Subcutaneous abdominal adipose tissue (tissue), 5 donors: ENCODE results near the gene MRGPRX2.

ENCODE experiments used
- H3K27ac ChIP-seq: one replicate; pipeline ENCODE4 v1.7.0; 2013; ENCODE audit warnings: low read depth, mild to moderate bottlenecking, inconsistent platforms, low read length, moderate library complexity
- H3K27me3 ChIP-seq, 5 donors: one replicate each; pipeline ENCODE4 v1.7.0; 2013; ENCODE audit warnings: low read length in 5 of 5, inconsistent platforms in 1 of 5; ENCODE audit not compliant: control insufficient read depth in 5 of 5, insufficient read depth in 4 of 5
- H3K36me3 ChIP-seq, 5 donors: one replicate each; pipeline ENCODE4 v1.7.0; 2013; ENCODE audit warnings: low read length in 5 of 5; ENCODE audit not compliant: control insufficient read depth in 5 of 5, insufficient read depth in 5 of 5
- H3K4me1 ChIP-seq, 5 donors: one replicate each; pipeline ENCODE4 v1.7.0; 2013; ENCODE audit warnings: low read length in 5 of 5, mild to moderate bottlenecking in 3 of 5, moderate library complexity in 1 of 5; ENCODE audit not compliant: control insufficient read depth in 5 of 5, insufficient read depth in 5 of 5
- H3K4me3 ChIP-seq, 5 donors: one replicate each; pipeline ENCODE4 v1.7.0; 2013; ENCODE audit warnings: low read length in 5 of 5, low read depth in 1 of 5
- H3K9ac ChIP-seq, 5 donors: one replicate each; pipeline ENCODE4 v1.7.0; 2013; ENCODE audit warnings: low read length in 5 of 5, mild to moderate bottlenecking in 4 of 5, moderate library complexity in 3 of 5
- H3K9me3 ChIP-seq, 5 donors: one replicate each; pipeline ENCODE4 v1.7.0; 2013; ENCODE audit warnings: low read length in 5 of 5; ENCODE audit not compliant: control insufficient read depth in 5 of 5
- donor health status: healthy.
- donor health status: healthy.
- donor health status: healthy.
- donor health status: healthy.
- donor health status: healthy.

The MRGPRX2 gene

GRCh38 chr11:19013181-19013857, 47.2 kb downstream of the MRGPRX2 start:
- no peaks in the 10 kb centered on the region for H3K36me3 ChIP-seq
- no peak overlapping the region for H3K9ac ChIP-seq
- no peaks in the 10 kb centered on the region for H3K27me3 ChIP-seq
- H3K4me1 ChIP-seq = no peaks in the 10 kb centered on the region
- no peak overlapping the region for H3K27ac ChIP-seq
- no peak overlapping the region for H3K4me3 ChIP-seq
- H3K9me3 ChIP-seq = peaks cover 0 to 3% (median 0%) of the 10 kb centered on the region in 5 donors

DNA sequence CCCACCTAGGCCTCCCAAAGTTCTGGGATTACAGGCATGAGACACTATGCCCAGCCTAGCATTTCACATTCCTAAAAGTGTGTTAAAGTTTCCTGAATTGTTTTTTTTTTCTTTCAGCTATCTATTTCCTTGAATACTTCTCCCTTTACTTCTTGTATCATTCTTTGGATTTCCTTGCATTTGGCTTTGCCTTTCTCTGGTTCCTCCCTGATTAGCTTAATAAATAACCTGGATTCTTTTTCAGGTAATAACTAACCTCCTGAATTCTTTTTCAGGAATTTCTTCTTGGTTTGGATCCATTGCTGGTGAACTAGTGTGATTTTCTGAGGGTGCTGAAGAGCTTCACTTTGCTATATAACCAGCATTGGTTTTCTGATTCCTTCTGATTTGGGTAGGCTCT, 47.9 kb downstream of the MRGPRX2 start:
- Histone ChIP-seq H3K4me3 (no peak overlapping the region), H3K4me1 (no peaks in the 10 kb centered on the region), H3K9ac (no peak overlapping the region), H3K9me3 (peaks cover 0 to 3% (median 0%) of the 10 kb centered on the region in 5 donors), H3K36me3 (no peaks in the 10 kb centered on the region), H3K27ac (no peak overlapping the region), H3K27me3 (no peaks in the 10 kb centered on the region)
